C4-2B (cell line): ENCODE results near the gene DENND1C.

Experiments
- CTCF ChIP-seq: fragments of 450-650 bp; conservative IDR thresholded peaks from 2 replicates; pipeline ENCODE4 v1.5.1; 2017; ENCODE audit warnings: mild to moderate bottlenecking
- ZFX ChIP-seq: fragments of 450-650 bp; IDR thresholded peaks from 2 replicates; pipeline ENCODE4 v1.6.1; 2017

GRCh38 chr19:6519289-6519688 is 37.7 kb upstream of the DENND1C start:
- TF ChIP-seq CTCF (no peak), ZFX (no peak)
